ENCODE results near the gene GAS2L2.
"Not testable (repeated sequence)": the region's sequence is repeated elsewhere in the genome, so short reads cannot be mapped to it uniquely, and the experiment has no call there.

Gene GAS2L2

DNA sequence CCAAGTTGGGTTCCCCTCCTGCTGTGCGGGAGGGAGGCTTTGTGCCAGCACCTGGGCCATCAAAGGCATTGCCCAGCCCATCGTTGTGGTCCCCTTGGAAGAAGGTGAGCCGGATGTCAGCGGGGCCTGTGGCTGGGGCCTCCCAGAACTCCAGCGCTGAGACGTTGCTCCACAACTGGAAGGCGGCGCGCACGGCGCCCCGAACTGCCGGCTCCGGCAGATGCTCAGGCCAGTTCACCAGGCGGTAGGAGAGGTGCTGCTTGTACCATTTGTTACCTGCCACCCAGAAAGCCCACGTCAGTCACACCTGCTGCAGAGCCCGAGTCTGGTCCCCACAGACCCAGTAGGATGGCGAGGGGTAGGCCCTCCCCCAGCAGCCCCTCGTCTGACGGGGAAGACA is 20.1 kb upstream of the GAS2L2 start:
- DNase-seq: no peak

DNA sequence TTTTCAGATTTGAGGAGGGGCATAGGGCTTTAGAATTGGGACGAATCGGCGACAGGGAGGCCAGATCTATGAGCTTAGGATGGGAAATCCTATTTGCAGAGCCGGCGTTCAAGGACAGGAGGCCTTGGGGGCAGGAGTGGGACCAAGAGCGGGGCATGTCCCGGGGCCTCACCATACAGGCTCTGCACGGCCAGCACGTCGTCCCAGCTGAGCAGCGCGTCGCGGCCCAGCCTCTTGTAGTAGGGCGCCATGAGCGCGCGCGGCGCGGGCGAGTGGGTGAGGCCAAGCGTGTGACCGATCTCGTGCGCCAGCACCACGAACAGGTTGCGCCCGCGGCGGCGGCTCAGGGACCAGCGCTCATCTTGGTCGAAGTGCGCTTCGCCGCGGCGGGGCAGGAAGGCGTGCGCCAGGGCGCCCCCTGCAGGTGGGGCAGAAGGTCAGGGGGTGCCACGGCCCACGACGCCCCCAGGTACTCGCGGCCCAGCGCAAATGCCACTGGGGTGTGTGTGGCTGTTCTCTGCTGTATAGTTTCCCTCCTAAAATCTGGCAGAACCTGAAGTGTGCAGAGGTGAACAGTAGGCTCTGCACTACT is 17.0 kb upstream of the GAS2L2 start:
- no peak for DNase-seq

DNA sequence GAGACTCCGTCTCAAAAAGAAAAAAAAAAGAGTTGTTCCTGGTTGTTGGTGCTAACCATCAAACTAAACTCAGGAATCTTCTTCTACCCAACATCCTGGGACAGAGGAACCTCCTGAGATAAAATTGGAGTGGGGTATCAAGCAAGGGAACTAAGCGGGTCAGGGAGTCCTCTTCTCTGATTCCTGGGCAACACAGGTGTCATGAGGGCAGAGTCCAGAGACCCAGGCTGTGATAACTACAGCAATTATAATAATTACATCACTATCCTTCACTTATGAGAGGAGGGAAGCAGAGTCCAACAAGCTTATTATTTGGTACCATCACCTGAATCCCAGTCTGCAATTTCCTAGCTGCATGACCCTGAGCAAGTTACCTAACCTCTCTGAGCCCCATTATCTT is 15.8 kb upstream of the GAS2L2 start:
- DNase-seq: no peak

DNA sequence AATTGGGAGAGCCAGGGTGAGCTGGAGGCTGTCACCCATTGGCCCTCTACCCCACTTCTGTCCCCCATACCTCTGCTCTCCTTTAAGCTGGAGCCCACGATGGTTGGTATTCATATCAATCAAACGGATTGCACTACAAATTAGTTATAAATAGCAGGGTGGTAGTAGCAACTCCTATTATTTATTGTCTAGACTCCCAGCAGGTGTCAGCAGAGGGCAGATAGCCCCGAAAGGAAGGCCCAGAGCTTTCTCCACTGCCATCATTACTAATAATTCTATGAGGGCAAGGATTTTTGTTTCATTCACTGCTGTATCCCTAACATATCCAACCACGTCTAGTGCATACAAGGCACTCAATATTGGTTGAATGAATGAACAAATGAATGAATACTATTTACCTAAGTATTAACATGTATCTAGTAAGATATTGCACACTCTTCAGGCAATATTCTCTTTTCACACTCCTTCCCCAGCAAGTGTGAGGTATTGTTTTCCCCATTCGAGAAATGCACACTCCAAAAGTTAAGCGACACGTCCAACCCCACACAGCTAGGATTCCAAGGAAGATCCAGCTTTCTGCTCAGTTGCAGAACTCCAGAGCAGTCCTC is 14.0 kb upstream of the GAS2L2 start:
- DNase-seq: no peak

DNA sequence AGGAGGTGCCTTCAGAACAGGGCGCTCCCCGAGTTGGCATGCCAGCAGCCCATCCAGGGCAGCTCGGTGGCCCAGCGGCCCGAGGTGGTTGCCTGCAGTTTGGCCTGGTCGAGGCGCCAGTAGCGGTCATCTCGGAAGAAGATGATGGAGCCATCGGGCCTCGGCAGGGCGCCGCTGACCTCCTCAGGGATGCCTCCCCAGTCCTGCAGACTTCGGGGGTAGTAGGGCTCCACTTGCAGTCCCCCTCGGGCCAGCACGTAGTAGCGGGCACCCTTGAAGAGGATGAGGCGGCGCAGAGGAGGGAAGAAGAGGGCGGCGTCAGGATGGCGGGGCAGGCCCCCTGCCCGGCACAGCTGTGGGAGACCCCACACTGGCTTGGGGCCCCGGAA is 13.4 kb upstream of the GAS2L2 start:
- no peak for DNase-seq

DNA sequence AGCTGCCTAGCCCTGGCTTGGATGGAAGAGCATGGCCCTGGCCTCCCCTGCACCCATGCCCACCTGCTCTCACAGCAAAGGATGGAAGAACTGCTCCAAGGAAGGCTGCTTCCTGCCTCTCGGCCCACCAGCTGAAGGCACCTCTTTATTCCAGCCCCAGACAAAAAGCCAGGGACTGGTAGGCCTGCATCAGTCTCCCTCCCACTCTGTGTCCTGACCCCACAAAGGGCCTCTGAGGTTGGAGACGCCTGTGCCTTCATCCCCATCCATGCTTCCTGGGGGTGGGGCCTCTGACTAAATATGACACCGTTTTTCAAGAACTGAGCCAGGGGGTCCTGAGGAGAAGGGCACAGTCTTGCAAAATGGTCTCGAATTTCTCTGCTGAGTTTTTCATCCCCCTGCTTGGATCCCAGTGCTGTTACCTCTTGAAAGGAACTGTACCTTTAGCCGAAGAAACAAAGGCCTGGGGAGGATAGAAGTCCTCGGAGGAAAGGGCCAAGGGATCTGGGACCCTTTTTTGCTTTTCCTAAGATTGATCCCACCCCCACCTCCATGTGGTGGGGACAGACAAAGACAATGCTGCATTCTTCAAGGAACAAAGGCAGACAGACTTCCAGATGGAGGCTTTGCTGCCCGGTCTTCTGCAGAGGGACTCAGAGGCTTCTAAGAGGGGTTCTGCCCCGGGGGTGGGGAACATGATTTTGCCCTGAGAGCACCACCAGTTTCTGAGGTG is 12.9 kb upstream of the GAS2L2 start:
- no peak for DNase-seq

DNA sequence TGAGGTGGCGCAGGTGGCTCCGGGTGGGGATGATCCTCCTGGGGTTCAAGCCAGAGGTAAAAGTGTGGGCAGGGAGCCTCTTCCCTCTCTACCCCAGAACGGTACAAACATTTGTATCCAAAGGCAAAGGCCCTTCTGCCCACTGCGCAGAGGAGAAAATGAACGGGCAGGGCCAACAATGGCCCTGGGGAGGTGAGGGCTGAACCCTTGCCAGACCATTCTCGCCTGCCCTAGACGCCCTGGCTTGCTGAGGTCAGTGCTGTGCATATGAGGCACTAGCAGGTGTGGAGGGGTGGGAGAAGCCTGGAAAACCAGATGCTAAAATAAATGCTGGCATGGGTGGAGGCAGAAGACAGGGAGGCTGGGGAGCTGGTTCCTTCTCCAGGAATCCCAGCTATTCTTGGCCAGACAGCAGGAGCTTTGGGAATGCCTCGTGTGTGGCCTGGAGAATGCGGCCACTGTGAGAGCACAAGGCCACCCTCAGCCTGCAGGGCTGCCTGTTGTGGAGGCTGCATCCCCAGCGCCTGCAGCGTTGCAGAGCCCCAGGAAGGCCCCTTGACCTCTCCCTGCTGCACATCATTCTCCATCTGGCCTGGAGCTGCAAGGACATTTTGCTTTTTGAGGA is 12.2 kb upstream of the GAS2L2 start:
- no peak for DNase-seq

DNA sequence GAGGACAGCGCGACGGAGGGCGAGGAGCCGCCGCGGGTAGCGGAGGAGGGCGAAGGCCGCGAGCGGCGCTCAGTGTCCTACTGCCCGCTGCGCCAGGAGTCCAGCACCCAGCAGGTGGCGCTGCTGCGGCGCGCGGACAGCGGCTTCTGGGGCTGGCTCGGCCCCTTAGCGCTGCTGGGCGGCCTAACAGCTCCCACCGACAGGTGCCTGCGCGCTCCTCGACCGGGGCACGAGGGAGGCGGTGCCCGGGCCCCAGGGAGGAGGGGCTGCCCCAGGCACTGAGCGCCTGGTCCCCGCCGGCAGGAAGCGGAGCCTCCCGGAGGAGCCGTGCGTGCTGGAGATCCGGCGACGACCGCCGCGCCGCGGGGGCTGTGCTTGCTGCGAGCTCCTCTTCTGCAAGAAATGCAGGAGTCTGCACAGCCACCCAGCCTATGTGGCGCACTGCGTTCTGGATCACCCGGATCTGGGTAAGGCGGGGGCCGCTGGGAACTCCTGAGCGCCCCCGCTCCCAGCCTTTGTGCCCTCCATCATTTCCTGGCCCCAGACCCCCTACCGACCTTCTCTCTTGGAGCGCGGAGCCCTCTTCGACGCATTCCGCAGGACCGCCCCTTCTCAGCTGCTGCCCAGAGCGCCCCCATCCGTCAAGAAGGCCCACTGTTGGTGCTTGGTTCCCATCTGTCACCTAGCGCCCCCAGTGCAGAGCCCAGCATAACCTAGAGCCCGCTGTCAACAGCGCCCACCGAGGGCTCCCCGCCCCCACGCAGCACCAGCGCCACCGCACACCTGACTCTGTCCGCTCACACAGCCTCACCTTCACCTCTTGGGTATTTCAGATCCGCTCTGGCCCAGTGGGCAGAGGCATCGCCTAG is 11.3 kb upstream of the GAS2L2 start:
- DNase-seq: peak; percentile 74

DNA sequence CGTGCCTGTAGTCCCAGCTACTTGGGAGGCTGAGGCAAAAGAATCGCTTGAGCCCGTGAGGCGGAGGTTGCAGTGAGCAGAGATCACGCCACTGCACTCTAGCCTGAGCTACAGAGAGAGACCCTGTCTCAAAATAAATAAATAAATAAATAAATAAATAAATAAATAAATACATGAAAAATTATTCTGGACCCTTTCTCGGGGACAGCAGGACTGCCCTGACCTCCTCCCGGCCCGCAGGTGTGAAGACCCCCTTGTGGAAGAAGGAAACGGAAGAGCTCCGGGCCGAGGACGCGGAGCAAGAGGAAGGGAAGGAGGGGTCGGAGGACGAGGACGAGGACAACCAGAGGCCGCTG is 10.7 kb upstream of the GAS2L2 start:
- no peak for DNase-seq

DNA sequence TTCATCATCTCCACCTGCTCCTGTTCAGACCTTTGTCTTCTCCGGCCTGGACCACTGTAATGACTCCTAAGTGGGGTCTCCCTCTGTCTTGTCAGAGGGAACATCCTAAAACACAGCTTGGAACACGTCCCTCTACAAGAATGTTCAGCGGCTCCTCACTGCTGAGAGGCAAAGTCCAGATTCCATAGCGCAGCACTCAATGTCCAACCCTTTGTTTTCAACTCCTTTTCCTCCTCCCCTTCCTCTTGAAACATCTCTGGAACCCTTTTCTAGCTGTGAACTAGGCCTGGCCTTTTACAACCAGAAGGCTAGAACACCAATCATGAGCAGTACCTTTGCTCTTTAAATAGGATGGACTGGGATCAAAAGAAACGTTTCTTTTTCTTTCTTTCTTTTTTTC is 8.6 kb upstream of the GAS2L2 start:
- DNase-seq: no peak

DNA sequence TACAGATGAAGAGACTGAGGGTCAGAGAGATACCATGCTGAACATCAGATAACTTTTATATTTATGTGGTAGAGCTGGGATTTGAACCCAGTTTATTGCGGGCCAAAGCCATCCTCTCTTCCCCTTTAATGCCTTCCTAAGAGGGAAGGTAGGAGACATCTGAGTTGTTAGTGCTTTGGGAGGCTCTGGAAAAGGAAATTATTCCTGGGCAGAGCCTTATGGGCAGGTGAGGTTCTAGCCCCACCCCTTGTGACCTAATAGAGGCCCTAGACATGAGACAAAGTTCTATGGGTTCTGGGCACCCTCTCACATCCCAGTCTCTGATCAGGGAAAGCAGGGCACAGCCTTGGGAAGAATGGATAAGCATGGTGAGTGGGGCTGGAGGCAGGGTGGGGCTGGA is 7.5 kb upstream of the GAS2L2 start, which contains the start of gene C17orf50:
Gene C17orf50, plus strand, starts transcription at position 301 of the 400 bp plus-strand sequence. Its CDS starts 55 bp downstream, at position 356.
- no peak for DNase-seq

DNA sequence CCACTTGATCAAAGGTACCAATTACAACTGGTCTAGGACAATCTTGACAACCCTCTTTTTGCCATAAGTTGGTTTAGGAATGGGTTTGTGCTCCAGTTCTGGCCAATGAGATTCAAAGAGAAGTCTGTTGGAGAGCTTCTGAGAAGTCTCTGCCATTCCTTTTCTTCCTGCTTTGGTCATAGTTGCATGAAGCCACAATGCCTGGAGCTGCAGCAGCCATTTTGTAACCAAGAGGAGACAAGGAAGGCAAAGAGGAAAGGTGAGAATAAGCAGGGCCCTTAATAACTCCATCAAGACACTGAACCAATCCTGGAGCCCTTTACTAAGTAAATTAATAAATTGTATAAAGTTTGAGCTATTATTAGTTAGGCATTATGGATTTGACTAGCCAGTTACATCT is 4.2 kb upstream of the GAS2L2 start:
- no peak for DNase-seq

DNA sequence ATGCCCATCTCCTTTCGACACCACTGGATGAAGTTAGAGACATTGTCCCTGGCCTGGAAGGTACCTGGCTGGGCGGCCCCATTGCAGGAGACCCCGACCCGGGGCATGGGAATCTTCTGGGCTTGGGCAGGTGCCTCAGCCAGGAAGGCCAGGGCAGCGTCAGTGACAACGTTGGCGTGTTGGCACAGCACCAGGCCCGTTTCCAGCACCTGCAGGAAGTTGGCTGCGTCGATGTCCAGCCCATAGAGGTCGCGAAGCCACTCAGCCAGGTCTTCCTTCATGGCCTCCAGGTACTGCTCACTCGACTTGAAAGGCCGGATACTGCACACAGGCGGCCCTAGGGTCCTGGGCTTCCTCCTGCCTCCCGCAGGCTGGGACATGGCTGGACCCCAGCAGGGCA is 568 bp downstream of the GAS2L2 start:
- no peak for DNase-seq

DNA sequence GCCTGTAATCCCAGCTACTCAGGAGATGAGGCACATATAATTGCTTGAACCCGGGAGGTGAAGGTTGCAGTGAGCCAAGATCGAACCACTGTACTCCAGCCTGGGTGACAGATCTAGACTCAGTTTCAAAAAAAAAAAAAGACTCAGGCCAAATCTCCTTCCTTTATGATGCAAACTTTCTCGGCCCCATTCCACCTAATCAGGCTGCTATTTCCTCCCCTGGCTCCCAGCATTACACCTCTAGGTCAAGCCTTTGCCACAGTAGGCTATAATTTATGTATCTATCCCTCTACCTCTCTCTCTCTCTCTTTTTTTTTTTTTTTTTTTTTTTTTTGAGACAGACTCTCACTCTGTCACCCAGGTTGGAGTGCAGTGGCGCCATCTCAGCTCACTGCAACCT is 1.5 kb downstream of the GAS2L2 start:
- not testable (repeated sequence) for DNase-seq

DNA sequence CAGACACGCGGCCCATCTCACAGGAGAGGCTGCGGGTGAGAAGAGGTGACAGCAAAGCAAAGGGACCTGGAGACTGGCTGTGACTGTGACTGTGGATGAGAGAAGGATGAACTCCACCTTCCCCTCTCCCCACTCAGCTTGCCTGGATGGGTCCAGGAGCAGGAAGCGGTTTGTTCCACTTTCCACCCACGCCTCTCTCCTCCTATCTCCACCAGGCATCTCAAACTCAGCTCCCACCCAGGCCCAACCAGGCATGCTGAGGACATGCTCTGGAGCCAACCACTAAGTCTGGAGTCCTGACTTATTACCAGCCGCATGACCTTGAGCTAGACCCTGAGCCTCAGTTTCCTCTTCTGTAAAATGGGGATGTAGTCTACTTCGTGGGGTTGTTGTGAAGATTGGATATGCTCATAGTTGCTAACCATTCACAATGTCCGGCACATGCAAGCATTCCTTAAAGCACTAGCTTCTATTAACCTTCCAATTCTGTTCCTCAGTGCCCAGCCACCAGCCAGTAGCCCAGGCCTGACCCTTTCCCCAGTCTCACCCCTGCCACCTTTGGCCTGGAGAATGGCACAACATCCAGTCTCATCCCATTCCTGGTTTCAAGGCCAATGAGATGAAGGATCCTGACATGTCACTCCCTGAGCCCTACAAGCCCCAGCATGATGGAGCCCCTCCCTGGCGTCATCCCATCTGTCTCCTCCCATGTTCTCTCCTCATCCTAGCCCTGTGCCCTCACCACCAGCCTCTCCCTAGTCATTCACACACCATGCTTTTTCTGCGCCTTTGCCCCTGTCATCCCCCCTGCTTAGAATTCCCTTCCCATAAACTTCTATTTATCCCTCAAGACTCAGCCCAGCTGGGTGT is 2.3 kb downstream of the GAS2L2 start:
- no peak for DNase-seq

DNA sequence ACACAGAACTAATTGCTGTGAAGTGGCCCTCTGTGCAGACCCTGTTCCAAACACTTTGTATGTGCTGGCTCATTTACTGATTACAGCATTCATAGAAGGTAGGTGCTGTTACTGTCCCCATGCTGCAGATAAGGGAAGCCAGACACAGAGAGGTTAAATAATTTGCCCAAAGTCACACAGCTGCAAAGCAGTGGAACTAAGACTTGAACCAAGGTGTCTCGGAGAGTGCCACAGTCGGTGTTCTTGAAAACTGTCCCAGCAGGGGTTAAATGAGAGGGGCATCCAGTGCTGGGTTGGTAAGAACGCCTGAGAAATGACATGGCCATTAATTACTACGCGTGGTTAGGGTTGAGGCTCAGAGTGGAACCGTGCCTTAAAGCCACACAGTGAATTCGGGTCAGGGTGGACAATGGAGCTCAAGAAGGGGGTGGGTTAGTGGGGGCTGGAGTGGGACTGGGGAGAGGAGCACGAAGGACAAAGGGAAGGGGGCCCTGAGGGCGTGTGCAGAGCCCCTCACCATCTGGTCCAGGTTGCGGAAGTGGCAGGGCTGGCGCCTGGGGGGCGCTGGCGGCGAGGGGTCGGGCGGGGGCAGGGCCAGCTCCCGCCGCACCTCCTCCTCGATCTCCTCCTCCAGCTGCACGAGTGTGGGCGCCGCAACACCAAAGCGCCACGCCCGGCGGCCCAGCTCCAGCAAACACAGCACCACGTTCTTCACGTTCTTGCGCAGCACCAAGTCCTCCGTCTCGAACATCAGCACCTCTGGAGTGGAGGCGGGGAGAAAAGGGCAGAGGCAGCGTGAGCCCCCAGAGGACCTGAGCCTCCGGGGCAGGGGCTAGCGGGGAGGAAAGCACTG is 3.3 kb downstream of the GAS2L2 start:
- no peak for DNase-seq

DNA sequence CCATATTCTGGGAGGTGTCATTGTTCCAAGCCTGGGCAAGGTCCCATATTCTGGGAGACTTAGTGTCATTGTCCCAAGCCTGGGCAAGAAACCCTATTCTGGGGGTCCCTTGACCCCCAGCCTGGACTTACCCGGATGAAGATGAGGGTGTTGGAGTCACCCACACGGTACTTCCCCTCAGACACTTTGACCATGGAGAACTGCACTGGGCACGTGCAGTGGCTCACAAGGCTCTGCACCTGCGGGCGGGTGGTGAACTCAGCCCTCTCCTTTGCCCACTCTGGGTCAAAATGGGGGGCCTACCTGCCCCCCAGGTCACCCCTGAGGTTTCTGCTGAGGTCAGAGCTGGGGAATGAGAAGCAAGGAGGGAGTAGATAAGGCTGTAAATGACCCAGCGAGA is 4.1 kb downstream of the GAS2L2 start:
- no peak for DNase-seq

DNA sequence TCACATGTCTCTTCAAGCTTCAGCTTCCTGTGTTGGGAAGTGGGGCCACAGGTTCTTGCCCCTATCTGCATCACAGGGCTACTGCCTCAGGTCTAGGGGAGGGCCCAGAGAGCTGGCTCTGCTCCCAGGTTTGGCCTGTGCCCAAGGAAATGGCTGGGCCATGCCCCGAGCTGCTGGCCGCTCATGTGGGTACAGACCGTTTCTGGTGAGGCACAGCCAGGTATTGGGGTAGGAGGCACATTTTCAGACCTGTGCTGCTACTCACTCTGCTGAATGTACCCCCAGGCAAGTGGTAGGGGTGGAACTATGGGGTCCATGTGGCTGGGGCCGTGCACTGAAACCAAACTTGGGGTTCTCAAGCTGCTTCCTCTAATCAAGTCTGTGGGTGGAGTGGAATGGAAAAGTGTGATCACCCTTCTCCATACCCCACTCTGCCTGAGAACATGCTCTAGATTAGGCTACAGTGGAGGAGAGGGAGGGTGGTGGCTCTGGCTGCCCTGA is 4.6 kb downstream of the GAS2L2 start:
- DNase-seq: no peak

DNA sequence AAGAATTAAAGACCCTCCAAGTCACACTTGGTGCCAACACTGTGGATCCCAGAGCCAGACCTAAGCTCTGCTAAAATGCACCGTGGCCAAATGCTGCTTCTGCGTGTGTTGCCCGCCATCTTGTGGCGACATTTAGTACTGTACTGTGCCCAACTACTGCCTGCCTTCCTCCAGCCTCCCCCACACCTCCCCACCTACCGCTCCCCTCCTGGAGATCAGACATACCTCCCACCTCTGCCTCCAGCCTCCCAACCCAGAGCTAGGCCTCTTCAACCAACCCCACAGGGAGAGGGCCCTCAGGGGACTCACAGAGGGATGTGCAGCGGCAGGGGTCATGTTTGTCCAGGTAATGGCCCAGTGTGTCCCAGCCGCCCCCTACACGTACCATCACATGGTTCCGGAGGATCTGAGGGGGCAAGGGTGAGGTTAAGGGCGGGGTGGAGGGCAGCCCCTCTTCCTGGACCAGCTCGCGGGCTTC is 5.5 kb downstream of the GAS2L2 start:
- no peak for DNase-seq

DNA sequence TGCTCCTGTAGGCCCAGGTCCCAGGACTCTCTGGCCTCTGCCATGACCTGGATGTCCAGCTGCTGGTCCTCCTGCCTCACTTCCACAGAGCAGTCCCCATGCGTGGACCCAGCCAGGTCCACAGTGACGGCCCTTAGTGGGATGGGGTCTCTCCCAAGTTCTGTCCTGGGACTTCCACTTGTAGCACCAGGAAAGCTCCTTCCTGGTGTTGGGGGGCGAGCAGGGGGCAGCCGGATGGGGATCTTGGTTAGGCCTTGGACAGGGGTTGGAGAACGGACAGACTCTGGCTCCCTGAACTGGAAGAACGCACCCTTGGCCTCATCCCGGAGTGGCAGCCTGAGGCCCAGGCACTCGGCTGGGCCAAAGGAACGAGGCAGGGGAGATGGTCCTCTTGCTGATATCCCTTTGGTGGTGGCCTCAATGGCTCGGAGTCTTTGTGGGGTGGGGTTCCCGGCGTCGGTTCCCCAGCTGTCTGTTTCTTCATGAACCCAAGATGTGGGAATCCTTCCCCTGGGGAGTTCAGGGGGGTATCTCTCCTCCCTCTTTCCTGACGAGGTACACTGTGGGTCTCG is 7.2 kb downstream of the GAS2L2 start:
- no peak for DNase-seq

All from activated gamma-delta T cell (primary cell).